Karpas-422 (cell line): ENCODE results near the gene ABHD18. TPM values are rescaled to one million over a fixed set of nuclear protein-coding genes. Genes with fewer than 3 reads are reported as not detected.
"Not testable (repeated sequence)": the region's sequence is repeated elsewhere in the genome, so short reads cannot be mapped to it uniquely, and the experiment has no call there.

Experiments used
- DNase-seq: peaks from one replicate; pipeline ENCODE4 v3.0.0-alpha.2; 2015
- H2AFZ ChIP-seq: fragments of 200-600 bp; sonication (generic); 2 replicates; pipeline ENCODE4 v1.6.1; 2014; ENCODE audit warnings: antibody characterized with exemption, low read length, mixed read lengths
- H3K27ac ChIP-seq: fragments of 200-600 bp; sonication (generic); 2 replicates; pipeline ENCODE4 v1.5.1; 2014; ENCODE audit warnings: mild to moderate bottlenecking, low read length, moderate library complexity
- H3K27me3 ChIP-seq: fragments of 200-600 bp; sonication (generic); 2 replicates; pipeline ENCODE4 v1.6.1; 2014; ENCODE audit warnings: low read length, mixed read lengths
- H3K36me3 ChIP-seq: fragments of 200-600 bp; sonication (generic); 2 replicates; pipeline ENCODE4 v1.6.1; 2014; ENCODE audit warnings: low read length, mixed read lengths; ENCODE audit not compliant: insufficient read depth
- H3K4me1 ChIP-seq: fragments of 200-600 bp; sonication (generic); 2 replicates; pipeline ENCODE4 v1.6.1; 2014; ENCODE audit warnings: mild to moderate bottlenecking, low read length, mixed read lengths
- H3K4me2 ChIP-seq: fragments of 200-600 bp; sonication (generic); 2 replicates; pipeline ENCODE4 v1.6.1; 2014; ENCODE audit warnings: low read length, low read depth, mild to moderate bottlenecking; ENCODE audit not compliant: poor library complexity, severe bottlenecking
- H3K4me3 ChIP-seq: fragments of 200-600 bp; sonication (generic); 2 replicates; pipeline ENCODE4 v1.5.1; 2014; ENCODE audit warnings: mild to moderate bottlenecking, antibody characterized with exemption, low read length, mixed read lengths
- H3K79me2 ChIP-seq: fragments of 200-600 bp; sonication (generic); 2 replicates; pipeline ENCODE4 v1.6.1; 2014; ENCODE audit warnings: mild to moderate bottlenecking, low read length, mixed read lengths
- H3K9ac ChIP-seq: fragments of 200-600 bp; sonication (generic); 2 replicates; pipeline ENCODE4 v1.6.0; 2014; ENCODE audit warnings: low read length
- H3K9me2 ChIP-seq: fragments of 200-600 bp; sonication (generic), shearing (Covaris generic); replicated peaks from 2 replicates; pipeline ENCODE4 v1.6.0; 2014; ENCODE audit warnings: mild to moderate bottlenecking, low read length, moderate library complexity; ENCODE audit not compliant: insufficient read depth
- H3K9me3 ChIP-seq: fragments of 300-700, 200-600 bp; sonication (generic); 2 replicates; pipeline ENCODE4 v1.6.1; 2014; ENCODE audit warnings: low read length, mixed read lengths
- H4K20me1 ChIP-seq: fragments of 200-600 bp; sonication (generic); 2 replicates; pipeline ENCODE4 v1.6.1; 2014; ENCODE audit warnings: mild to moderate bottlenecking, antibody characterized with exemption, low read length, low read depth; ENCODE audit not compliant: insufficient read depth
- total RNA-seq: library from RNA; depleted of rRNA; stranded (reverse); fragments of >200 nt; shearing (Covaris generic); gene quantifications from 2 replicates; pipeline ENCODE4 v1.2.3, GENCODE V29; 2014; ENCODE audit warnings: low replicate concordance

ABHD18 gene
- total RNA-seq, 1 experiment from 2014 or later: 36.6 TPM

DNA sequence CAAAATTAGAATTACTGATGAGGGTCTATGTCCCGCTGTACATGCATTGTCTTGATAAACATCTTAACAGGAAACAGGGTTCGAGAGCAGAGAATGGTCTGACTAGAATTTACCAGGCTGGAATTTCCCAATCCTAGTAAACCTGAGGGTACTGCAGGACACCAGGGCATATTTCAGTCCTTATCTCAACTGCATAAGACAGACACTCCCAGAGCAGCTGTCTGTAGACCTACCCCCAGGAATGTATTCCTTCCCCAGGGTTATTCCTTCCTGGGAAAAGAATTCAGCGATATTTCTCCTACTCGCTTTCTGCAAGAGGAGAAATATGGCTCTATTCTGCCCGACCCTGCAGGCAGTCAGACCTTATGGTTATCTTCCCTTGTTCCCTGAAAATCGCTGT, 31.3 kb downstream of the ABHD18 start:
- H3K4me2 ChIP-seq, H2AFZ ChIP-seq, H3K9ac ChIP-seq, DNase-seq, H3K27me3 ChIP-seq, H3K4me3 ChIP-seq, H3K4me1 ChIP-seq, H3K27ac ChIP-seq, H3K9me2 ChIP-seq, H4K20me1 ChIP-seq, H3K9me3 ChIP-seq: not testable (repeated sequence)
- peaks cover 35% of the 10 kb centered on the region for H3K79me2 ChIP-seq
- peaks cover 29% of the 10 kb centered on the region for H3K36me3 ChIP-seq

DNA sequence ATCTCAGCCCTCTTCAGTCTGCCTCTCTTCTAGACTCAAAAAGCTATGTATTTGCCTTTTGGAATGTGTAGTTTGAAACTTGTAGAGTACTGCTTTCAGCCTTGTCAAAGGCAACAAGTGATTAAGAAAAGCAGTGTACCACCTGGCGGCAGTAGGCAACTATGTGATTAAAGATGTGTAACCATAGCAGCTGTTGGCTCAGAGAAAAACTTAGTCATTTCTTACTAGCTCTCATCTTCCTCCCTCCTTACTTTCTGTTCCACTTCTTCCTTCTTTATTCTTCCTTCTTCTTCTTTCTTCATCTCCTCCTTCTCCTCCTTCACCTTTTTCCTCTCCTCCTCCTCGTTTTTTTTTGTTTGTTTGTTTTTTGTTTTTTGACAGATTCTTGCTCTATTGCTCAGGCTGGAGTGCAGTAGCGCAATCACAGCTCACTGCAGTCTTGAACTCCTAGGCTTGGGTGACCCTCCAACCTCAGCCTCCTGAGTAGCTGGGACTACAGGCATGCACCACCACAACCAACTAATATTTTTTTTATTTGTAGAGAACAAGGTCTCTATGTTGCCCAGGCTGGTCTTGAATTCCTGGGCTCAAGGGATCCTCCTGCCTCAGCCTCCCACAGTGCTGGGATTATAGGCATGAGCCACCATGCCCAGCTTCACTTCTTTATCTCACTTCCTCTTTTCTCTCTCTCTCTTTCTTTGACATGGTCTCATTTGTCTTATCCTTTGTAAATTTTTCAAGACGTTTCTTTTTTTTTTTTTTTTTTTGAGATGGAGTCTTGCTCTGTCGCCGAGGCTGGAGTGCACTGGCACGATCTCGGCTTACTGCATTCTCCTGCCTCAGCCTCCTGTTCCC, 32.6 kb downstream of the ABHD18 start:
- Histone ChIP-seq H3K27ac (peak overlapping the region; percentile 53; the same call in 1 of the 2 replicates), H3K36me3 (peaks cover 32% of the 10 kb centered on the region), H4K20me1 (no peaks in the 10 kb centered on the region), H3K9me2 (no peaks in the 10 kb centered on the region), H3K27me3 (no peaks in the 10 kb centered on the region), H2AFZ (no peak overlapping the region), H3K4me2 (peak overlapping the region; percentile 14), H3K4me3 (no peak overlapping the region), H3K9ac (no peak overlapping the region), H3K4me1 (peaks cover 9% of the 10 kb centered on the region), H3K9me3 (peaks cover 3% of the 10 kb centered on the region; the same call in 1 of the 2 replicates), H3K79me2 (peaks cover 48% of the 10 kb centered on the region)
- peak; percentile 86 for DNase-seq

DNA sequence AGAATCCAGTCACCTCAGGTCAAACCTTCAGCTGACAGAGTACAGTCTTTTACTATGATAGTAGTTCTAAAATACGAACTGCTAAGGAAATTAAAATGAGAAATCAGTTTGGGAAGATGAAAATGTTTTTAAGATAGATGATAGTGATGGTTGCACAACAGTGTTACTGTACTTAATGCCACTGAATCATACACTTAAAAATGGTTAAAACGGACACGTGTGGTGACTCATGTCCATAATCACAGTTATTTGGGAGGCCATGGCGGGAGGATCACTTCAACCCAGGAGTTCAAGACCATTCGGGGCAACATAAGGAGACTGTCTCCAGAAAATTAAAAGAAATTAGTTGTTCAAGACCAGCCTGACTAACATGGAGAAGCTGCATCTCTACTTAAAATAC, 41.4 kb downstream of the ABHD18 start:
- Histone ChIP-seq H3K9me3 (no peaks in the 10 kb centered on the region), H3K4me2 (no peak overlapping the region), H3K79me2 (peaks cover 39% of the 10 kb centered on the region), H3K9me2 (no peaks in the 10 kb centered on the region), H2AFZ (no peak overlapping the region), H3K27me3 (no peaks in the 10 kb centered on the region), H3K27ac (no peak overlapping the region), H3K4me3 (no peak overlapping the region), H3K4me1 (peaks cover 6% of the 10 kb centered on the region), H3K9ac (no peak overlapping the region), H3K36me3 (peaks cover 12% of the 10 kb centered on the region; the same call in 1 of the 2 replicates), H4K20me1 (no peaks in the 10 kb centered on the region)
- no peak for DNase-seq

DNA sequence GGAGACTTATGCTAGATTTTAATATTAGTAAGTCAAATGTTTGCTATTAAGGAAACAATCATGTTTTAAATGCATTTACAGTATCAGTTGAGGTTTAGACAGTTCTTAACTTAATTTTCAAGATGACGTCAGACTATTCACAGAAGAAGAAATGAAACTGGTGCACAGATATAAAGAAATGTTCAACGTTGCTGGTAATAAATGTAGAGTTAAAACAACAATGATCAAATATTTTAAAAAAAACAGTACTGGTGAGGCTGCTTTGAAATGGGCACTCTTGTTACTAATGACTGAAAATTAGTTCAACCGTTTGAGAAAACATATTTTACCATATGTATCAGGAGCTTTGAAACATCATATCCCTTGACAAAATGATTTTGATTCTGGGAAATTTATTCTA, 44.2 kb downstream of the ABHD18 start:
- H3K9ac ChIP-seq: no peak overlapping the region
- H3K4me3 ChIP-seq: no peak overlapping the region
- peaks cover 15% of the 10 kb centered on the region; the same call in 1 of the 2 replicates for H3K36me3 ChIP-seq
- H3K9me2 ChIP-seq: no peaks in the 10 kb centered on the region
- H3K27ac ChIP-seq: no peak overlapping the region
- no peak overlapping the region for H2AFZ ChIP-seq
- H3K27me3 ChIP-seq: no peaks in the 10 kb centered on the region
- peaks cover 6% of the 10 kb centered on the region for H3K4me1 ChIP-seq
- H3K4me2 ChIP-seq: no peak overlapping the region
- no peak for DNase-seq
- no peaks in the 10 kb centered on the region for H4K20me1 ChIP-seq
- H3K9me3 ChIP-seq: no peaks in the 10 kb centered on the region
- H3K79me2 ChIP-seq: peaks cover 25% of the 10 kb centered on the region

DNA sequence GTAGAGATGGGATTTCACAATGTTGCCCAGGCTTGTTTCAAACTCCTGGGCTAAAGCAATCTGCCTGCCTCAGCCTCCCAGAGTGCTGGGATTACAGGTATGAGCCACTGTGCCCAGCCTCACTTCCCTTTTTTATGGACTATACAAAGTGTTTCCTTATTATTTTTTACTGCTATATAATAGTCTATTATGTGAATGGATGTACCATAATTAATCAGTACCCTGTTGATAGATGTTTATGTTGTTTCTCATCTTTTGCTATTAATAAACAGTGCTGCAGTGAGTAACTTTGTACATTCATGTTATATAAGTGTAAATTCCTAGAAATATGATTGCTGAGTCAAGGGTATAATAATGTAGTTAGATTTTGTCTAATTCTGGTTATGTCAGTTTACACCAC, 60.1 kb downstream of the ABHD18 start:
- Histone ChIP-seq H3K4me1 (no peaks in the 10 kb centered on the region), H4K20me1 (no peaks in the 10 kb centered on the region), H3K4me2 (no peak overlapping the region), H3K9me2 (no peaks in the 10 kb centered on the region), H3K27ac (no peak overlapping the region), H3K4me3 (no peak overlapping the region), H3K9me3 (no peaks in the 10 kb centered on the region), H3K9ac (no peak overlapping the region), H3K79me2 (no peaks in the 10 kb centered on the region), H3K27me3 (no peaks in the 10 kb centered on the region), H2AFZ (no peak overlapping the region), H3K36me3 (peaks cover 55% of the 10 kb centered on the region)
- DNase-seq: no peak

DNA sequence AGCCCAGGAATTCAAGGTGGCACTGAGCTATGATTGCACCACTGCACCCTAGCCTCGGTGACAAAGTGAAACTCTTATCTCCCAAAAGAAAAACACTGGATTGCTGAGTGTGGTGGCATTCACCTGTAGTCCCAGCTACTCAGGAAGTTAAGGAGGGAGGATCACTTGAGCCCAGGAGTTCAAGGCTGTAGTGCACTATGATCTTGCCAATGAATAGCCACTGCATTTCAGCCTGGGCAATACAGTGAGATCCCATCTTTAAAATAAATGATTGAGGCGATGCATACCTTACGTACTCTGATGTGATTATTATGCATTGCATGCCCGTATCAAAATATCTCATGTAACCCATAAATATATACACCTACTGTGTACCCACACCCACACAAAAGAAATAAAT, 64.7 kb downstream of the ABHD18 start:
- no peak overlapping the region for H3K9ac ChIP-seq
- no peaks in the 10 kb centered on the region for H3K27me3 ChIP-seq
- no peak overlapping the region for H3K4me2 ChIP-seq
- no peak overlapping the region for H3K4me3 ChIP-seq
- DNase-seq: no peak
- H3K79me2 ChIP-seq: no peaks in the 10 kb centered on the region
- H3K9me3 ChIP-seq: no peaks in the 10 kb centered on the region
- H3K36me3 ChIP-seq: peaks cover 29% of the 10 kb centered on the region
- no peaks in the 10 kb centered on the region for H4K20me1 ChIP-seq
- no peak overlapping the region for H2AFZ ChIP-seq
- no peaks in the 10 kb centered on the region for H3K9me2 ChIP-seq
- no peaks in the 10 kb centered on the region for H3K4me1 ChIP-seq
- no peak overlapping the region for H3K27ac ChIP-seq

DNA sequence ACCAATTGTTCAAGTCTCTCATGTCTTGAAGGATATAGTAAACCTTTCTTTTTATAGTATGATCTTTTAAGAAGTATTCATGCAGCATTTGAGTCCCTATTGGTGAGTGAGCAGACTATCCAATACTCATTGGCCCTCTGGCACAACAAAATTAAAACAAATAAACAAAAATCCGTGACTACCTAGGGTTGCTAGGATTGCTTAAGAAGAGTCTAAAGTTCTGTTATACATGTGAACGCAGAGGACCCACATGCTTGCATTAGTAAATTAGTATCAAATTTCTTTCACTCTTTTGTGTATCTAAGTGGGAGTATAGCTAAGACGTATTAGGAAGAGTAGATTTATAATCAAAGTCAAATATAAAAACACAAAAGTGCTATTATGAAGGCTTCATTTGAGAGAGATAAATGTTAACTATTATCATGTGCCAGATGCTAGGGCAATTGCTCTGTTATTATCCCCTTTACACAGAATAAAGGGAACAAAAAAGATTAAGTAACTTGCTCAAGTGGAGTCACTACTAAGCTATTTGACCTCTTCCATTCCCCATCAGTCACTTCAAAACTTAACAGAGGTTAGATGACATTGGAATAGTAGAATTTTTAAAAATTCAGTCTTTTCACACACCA, 66.7 kb downstream of the ABHD18 start:
- no peak for DNase-seq
- Histone ChIP-seq H3K9me3 (no peaks in the 10 kb centered on the region), H3K36me3 (peaks cover 26% of the 10 kb centered on the region; the same call in 1 of the 2 replicates), H3K9me2 (no peaks in the 10 kb centered on the region), H3K4me3 (no peak overlapping the region), H3K27ac (no peak overlapping the region), H3K4me1 (no peaks in the 10 kb centered on the region), H4K20me1 (no peaks in the 10 kb centered on the region), H3K27me3 (no peaks in the 10 kb centered on the region), H3K4me2 (no peak overlapping the region), H3K79me2 (no peaks in the 10 kb centered on the region), H3K9ac (no peak overlapping the region), H2AFZ (no peak overlapping the region)

DNA sequence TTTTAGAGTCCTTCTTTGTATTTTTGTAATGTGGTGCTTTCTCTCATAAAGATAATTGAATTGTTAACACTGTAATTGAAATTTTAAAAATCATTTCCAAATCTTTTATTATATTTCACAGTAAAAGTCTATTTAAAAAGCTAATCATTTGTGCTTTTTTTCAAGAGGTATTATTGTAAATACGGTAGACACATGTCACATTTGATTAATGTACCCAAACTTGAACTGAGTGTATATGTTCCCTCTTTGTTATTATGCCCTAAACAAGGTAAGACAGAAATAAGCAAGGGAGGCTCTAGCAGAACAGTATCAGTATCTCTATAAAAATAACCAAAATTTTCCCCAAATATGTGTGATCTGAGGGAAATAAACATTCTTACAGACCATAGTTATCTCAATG, 74.4 kb downstream of the ABHD18 start:
- no peak overlapping the region for H3K9ac ChIP-seq
- H3K27me3 ChIP-seq: no peaks in the 10 kb centered on the region
- no peaks in the 10 kb centered on the region for H3K4me1 ChIP-seq
- no peak for DNase-seq
- H2AFZ ChIP-seq: no peak overlapping the region
- no peak overlapping the region for H3K4me3 ChIP-seq
- no peaks in the 10 kb centered on the region for H3K9me3 ChIP-seq
- no peaks in the 10 kb centered on the region for H4K20me1 ChIP-seq
- H3K9me2 ChIP-seq: no peaks in the 10 kb centered on the region
- no peak overlapping the region for H3K27ac ChIP-seq
- H3K4me2 ChIP-seq: no peak overlapping the region
- H3K36me3 ChIP-seq: peaks cover 7% of the 10 kb centered on the region; the same call in 1 of the 2 replicates
- no peaks in the 10 kb centered on the region for H3K79me2 ChIP-seq
